ENCODE data around the gene UNC5B. TPM values are rescaled to one million over a fixed set of nuclear protein-coding genes. Genes with fewer than 3 reads are reported as not detected.

Gene UNC5B
- total RNA-seq, 4 donors from 2014 or later = 3.4 to 5.2 (median 3.9) TPM

DNA sequence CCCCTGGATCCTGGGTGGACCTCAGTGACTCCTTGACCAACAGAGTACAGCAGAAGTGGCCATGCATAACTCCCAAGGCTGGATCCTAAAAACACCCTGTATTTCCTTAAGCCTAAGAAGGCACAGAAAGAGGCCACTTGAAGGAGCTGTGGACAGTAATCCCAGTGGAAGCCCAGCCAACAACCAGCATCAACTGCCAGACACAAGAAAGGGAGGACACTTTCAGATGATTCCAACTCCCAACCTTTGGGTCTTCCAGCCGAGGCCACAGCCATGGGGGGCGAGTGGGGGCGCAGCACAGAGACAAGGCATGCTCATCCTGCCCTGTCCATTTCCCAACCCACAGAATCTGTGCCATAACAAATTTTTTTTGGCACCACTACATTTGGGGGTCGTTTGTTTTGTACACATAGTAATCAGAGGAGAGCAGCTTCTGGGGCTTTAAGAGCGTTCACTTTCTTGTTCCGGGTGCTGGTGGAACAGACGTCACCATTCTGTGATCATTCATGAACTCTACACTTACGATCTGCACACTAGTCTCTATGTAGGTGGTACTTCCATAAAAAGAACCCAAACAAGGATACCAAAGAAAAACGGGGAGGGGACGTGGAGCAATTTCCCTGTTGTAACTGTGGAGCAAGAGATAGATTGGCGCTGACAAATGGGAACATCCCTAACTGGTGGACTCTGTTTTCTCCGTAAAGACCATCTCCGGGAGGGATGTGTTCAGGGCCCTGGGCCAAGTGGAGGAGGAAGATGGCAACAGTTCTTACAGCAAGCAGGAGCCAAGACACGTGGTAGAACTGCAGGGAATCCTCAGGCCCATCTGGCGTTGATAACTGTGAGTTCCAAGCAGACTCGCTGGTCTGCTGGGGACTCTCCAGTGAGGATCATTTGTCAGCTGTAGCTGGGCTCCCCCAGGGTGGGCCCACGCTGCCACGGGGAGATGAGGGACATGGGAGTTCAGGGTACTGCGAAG lies 100.7 kb downstream of the UNC5B start:
- DNase-seq (ENCODE audit: low spot score) (peak; percentile 45), ATAC-seq (ENCODE audit: low FRiP score) (peak; percentile 75)
- TF ChIP-seq, protein P1, sequence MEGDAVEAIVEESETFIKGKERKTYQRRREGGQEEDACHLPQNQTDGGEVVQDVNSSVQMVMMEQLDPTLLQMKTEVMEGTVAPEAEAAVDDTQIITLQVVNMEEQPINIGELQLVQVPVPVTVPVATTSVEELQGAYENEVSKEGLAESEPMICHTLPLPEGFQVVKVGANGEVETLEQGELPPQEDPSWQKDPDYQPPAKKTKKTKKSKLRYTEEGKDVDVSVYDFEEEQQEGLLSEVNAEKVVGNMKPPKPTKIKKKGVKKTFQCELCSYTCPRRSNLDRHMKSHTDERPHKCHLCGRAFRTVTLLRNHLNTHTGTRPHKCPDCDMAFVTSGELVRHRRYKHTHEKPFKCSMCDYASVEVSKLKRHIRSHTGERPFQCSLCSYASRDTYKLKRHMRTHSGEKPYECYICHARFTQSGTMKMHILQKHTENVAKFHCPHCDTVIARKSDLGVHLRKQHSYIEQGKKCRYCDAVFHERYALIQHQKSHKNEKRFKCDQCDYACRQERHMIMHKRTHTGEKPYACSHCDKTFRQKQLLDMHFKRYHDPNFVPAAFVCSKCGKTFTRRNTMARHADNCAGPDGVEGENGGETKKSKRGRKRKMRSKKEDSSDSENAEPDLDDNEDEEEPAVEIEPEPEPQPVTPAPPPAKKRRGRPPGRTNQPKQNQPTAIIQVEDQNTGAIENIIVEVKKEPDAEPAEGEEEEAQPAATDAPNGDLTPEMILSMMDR (IDR thresholded peaks at IDR 0.05) = no peak

GRCh38 chr10:71314028-71314693 lies 101.8 kb downstream of the UNC5B start:
- DNase-seq (ENCODE audit: low spot score) = no peak
- peak; percentile 30 for ATAC-seq (ENCODE audit: low FRiP score)
- TF ChIP-seq, protein P1 (IDR thresholded peaks at IDR 0.05) = no peak

GRCh38 chr10:71314694-71315225 lies 102.4 kb downstream of the UNC5B start:
- TF ChIP-seq, protein P1 (IDR thresholded peaks at IDR 0.05) = no peak
- DNase-seq (ENCODE audit: low spot score) (no peak), ATAC-seq (ENCODE audit: low FRiP score) (no peak)

- ATAC-seq (ENCODE audit: low FRiP score) (no peak), DNase-seq (ENCODE audit: low spot score) (no peak)
- TF ChIP-seq, protein P1 (IDR thresholded peaks at IDR 0.05) = no peak
Observed at GRCh38 chr10:71316056-71316785, 103.9 kb downstream of the UNC5B start.

- ATAC-seq (ENCODE audit: low FRiP score) (no peak), DNase-seq (ENCODE audit: low spot score) (no peak)
Observed at GRCh38 chr10:71316786-71317160, 104.4 kb downstream of the UNC5B start.

DNA sequence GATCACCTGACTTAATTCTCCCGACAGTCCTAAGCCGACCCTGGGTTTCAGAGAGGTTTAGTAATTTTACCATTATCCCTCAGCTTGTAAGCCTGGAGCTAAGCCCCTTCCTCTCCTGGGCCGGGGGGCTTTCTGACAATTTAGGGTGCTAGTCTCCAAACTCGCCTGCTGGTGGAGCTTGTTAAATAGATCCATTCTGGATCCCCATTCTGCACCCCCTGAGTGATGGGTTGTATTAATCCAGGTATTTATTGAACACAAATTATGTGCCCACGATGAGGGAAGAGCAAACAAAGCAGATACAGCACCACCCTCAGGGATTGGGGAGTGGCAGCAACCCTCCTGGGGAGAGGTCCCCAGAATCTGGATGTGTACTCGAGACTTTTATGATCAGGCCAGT lies 105.4 kb downstream of the UNC5B start:
- no peak for ATAC-seq (ENCODE audit: low FRiP score)
- TF ChIP-seq, protein P1 (IDR thresholded peaks at IDR 0.05) = no peak
- DNase-seq (ENCODE audit: low spot score) = no peak

More at GRCh38 chr10:71316786-71317160, 104.4 kb downstream of the UNC5B start:
- TF ChIP-seq, protein P1 (IDR thresholded peaks at IDR 0.05) = no peak

Measured in omental fat pad (tissue), 4 donors.